Measurements from ENCODE around the gene C1GALT1C1. TPM values are rescaled to one million over a fixed set of nuclear protein-coding genes. Genes with fewer than 3 reads are reported as not detected.

The C1GALT1C1 gene
- polyA plus RNA-seq, 3 donors = 8.3 to 44.3 (median 42.1) TPM

GRCh38 chrX:120672841-120673530 is 43.1 kb upstream of the C1GALT1C1 start:
- Histone ChIP-seq H3K4me2 (replicated peaks; ENCODE audit: extremely low read depth, low read length, poor library complexity, severe bottlenecking) (no peak overlapping the region), H3K79me2 (ENCODE audit: insufficient read depth, low read length) (no peaks in the 10 kb centered on the region), H3K27me3 (ENCODE audit: control insufficient read depth in 2 of 2, insufficient read depth in 2 of 2, low read length in 2 of 2) (no peaks in the 10 kb centered on the region), H3K36me3 (replicated peaks in 1 of 2; ENCODE audit: control insufficient read depth in 1 of 2, insufficient read depth in 2 of 2, low read length in 2 of 2) (no peaks in the 10 kb centered on the region), H3K27ac (ENCODE audit: low read depth in 1 of 2, low read length in 2 of 2) (no peak overlapping the region), H3K4me3 (replicated peaks in 1 of 3; ENCODE audit: low read depth in 2 of 3, low read length in 3 of 3) (no peak overlapping the region), H3K9ac (ENCODE audit: insufficient read depth, low read length, poor library complexity, severe bottlenecking) (no peak overlapping the region), H3K9me3 (replicated peaks in 1 of 2; ENCODE audit: control insufficient read depth in 1 of 2, insufficient read depth in 1 of 2, low read length in 2 of 2) (no peaks in the 10 kb centered on the region), H3K4me1 (ENCODE audit: control insufficient read depth in 1 of 2, insufficient read depth in 2 of 2, low read length in 2 of 2) (no peaks in the 10 kb centered on the region), H2AFZ (ENCODE audit: insufficient read depth, low read depth, low read length, poor library complexity, severe bottlenecking) (no peak overlapping the region), H4K20me1 (ENCODE audit: insufficient read depth, low read length) (no peaks in the 10 kb centered on the region)
- H3K27ac Mint-ChIP-seq = no peak overlapping the region
- intact Hi-C loops (cut with micrococcal nuclease) = no loop called here
- no peaks in the 10 kb centered on the region for H3K27me3 Mint-ChIP-seq (ENCODE audit: low read depth in 3 of 3)
- H3K36me3 Mint-ChIP-seq = no peaks in the 10 kb centered on the region
- DNase-seq = no peak
- H3K9me3 Mint-ChIP-seq = peaks cover 3 to 17% (median 6%) of the 10 kb centered on the region in 7 donors
- no peak for TF ChIP-seq CTCF (IDR thresholded peaks at IDR 0.05)
- H3K4me1 Mint-ChIP-seq = no peaks in the 10 kb centered on the region
- H3K4me3 Mint-ChIP-seq = no peak overlapping the region
- WGBS (ENCODE audit: insufficient coverage) = 100% methylated on average over 1 of the region's 4 CpGs

GRCh38 chrX:120672389-120672788 is 42.5 kb upstream of the C1GALT1C1 start:
- H3K4me2 ChIP-seq (replicated peaks; ENCODE audit: extremely low read depth, low read length, poor library complexity, severe bottlenecking) = no peak overlapping the region
- DNase-seq = no peak
- Mint-ChIP-seq H3K4me3 (no peak overlapping the region), H3K9me3 (peaks cover 3 to 17% (median 6%) of the 10 kb centered on the region in 7 donors), H3K4me1 (no peaks in the 10 kb centered on the region), H3K36me3 (no peaks in the 10 kb centered on the region), H3K27ac (no peak overlapping the region), H3K27me3 (ENCODE audit: low read depth in 3 of 3) (no peaks in the 10 kb centered on the region)
- H3K79me2 ChIP-seq (ENCODE audit: insufficient read depth, low read length) = no peaks in the 10 kb centered on the region
- intact Hi-C loops (cut with micrococcal nuclease) = no loop called here
- no peaks in the 10 kb centered on the region for H4K20me1 ChIP-seq (ENCODE audit: insufficient read depth, low read length)
- no peaks in the 10 kb centered on the region for H3K9me3 ChIP-seq (replicated peaks in 1 of 2; ENCODE audit: control insufficient read depth in 1 of 2, insufficient read depth in 1 of 2, low read length in 2 of 2)
- no peak overlapping the region for H2AFZ ChIP-seq (ENCODE audit: insufficient read depth, low read depth, low read length, poor library complexity, severe bottlenecking)
- H3K9ac ChIP-seq (ENCODE audit: insufficient read depth, low read length, poor library complexity, severe bottlenecking) = no peak overlapping the region
- no peaks in the 10 kb centered on the region for H3K4me1 ChIP-seq (ENCODE audit: control insufficient read depth in 1 of 2, insufficient read depth in 2 of 2, low read length in 2 of 2)
- no peaks in the 10 kb centered on the region for H3K27me3 ChIP-seq (ENCODE audit: control insufficient read depth in 2 of 2, insufficient read depth in 2 of 2, low read length in 2 of 2)
- no peaks in the 10 kb centered on the region for H3K36me3 ChIP-seq (replicated peaks in 1 of 2; ENCODE audit: control insufficient read depth in 1 of 2, insufficient read depth in 2 of 2, low read length in 2 of 2)
- no peak overlapping the region for H3K27ac ChIP-seq (ENCODE audit: low read depth in 1 of 2, low read length in 2 of 2)
- no peak overlapping the region for H3K4me3 ChIP-seq (replicated peaks in 1 of 3; ENCODE audit: low read depth in 2 of 3, low read length in 3 of 3)
- TF ChIP-seq CTCF (IDR thresholded peaks at IDR 0.05) = no peak
- WGBS (ENCODE audit: insufficient coverage) = 92% methylated on average over 2 of the region's 3 CpGs
